ENCODE measurements around the gene POLD2.

- no peak for TF ChIP-seq EZH2 (IDR thresholded peaks at IDR 0.05; ENCODE audit: insufficient read depth, poor library complexity, severe bottlenecking)
- no peak for TF ChIP-seq EZH2phosphoT487 (IDR thresholded peaks at IDR 0.05; ENCODE audit: insufficient read depth, low read depth)
Measured at GRCh38 chr7:44152971-44153947, 29.9 kb upstream of the POLD2 start.

All from GM23248 (cell line).